ENCODE measurements around the gene PLEKHA7. TPM values are rescaled to one million over a fixed set of nuclear protein-coding genes. Genes with fewer than 3 reads are reported as not detected.

PLEKHA7 gene
- total RNA-seq, 6 experiments from 2014 or later: 12.7 to 26.7 (median 21.5) TPM

- WGBS (ENCODE audit: insufficient coverage, low coverage, low lambda C conversion rate, missing lambda C conversion rate): 89% methylated on average over 2 of the region's 2 CpGs
- Histone ChIP-seq H3K27me3 (no peaks in the 10 kb centered on the region), H3K4me3 (no peak overlapping the region), H3K27ac (no peak overlapping the region), H3K4me1 (peaks cover 0 to 22% (median 9%) of the 10 kb centered on the region in 4 donors), H3K9me3 (no peaks in the 10 kb centered on the region), H3K36me3 (no peaks in the 10 kb centered on the region)
- intact Hi-C loops (cut with DNase I): no loop called here
- ATAC-seq: no peak
- TF ChIP-seq POLR2A (IDR thresholded peaks at IDR 0.05) (no peak), CTCF (IDR thresholded peaks at IDR 0.05) (no peak)
- DNase-seq: no peak
These were observed 242.1 kb downstream of the PLEKHA7 start for GRCh38 chr11:16772141-16772512.

- no peak overlapping the region for H3K4me3 ChIP-seq
- no peaks in the 10 kb centered on the region for H3K27me3 ChIP-seq
- TF ChIP-seq CTCF (IDR thresholded peaks at IDR 0.05): no peak
- TF ChIP-seq POLR2A (IDR thresholded peaks at IDR 0.05): no peak
- intact Hi-C loops (cut with DNase I): no loop called here
- no peak for DNase-seq
- no peak overlapping the region for H3K27ac ChIP-seq
- H3K36me3 ChIP-seq: no peaks in the 10 kb centered on the region
- H3K4me1 ChIP-seq: peaks cover 0 to 22% (median 9%) of the 10 kb centered on the region in 4 donors
- 93% methylated on average over 5 of the region's 12 CpGs for WGBS (ENCODE audit: insufficient coverage, low coverage, low lambda C conversion rate, missing lambda C conversion rate)
- H3K9me3 ChIP-seq: no peaks in the 10 kb centered on the region
- no peak for ATAC-seq
These were observed 242.7 kb downstream of the PLEKHA7 start for GRCh38 chr11:16771350-16772140.

GRCh38 chr11:16770016-16770415, 244.2 kb downstream of the PLEKHA7 start:
- H3K27ac ChIP-seq: no peak overlapping the region
- 100% methylated on average over 2 of the region's 11 CpGs for WGBS (ENCODE audit: insufficient coverage, low coverage, low lambda C conversion rate, missing lambda C conversion rate)
- no peak overlapping the region for H3K4me3 ChIP-seq
- H3K9me3 ChIP-seq: no peaks in the 10 kb centered on the region
- intact Hi-C loops (cut with DNase I): no loop called here
- no peak for TF ChIP-seq CTCF (IDR thresholded peaks at IDR 0.05)
- no peak for TF ChIP-seq POLR2A (IDR thresholded peaks at IDR 0.05)
- no peak for ATAC-seq
- peaks cover 0 to 13% (median 4%) of the 10 kb centered on the region in 4 donors for H3K4me1 ChIP-seq
- DNase-seq: no peak
- no peaks in the 10 kb centered on the region for H3K27me3 ChIP-seq
- no peaks in the 10 kb centered on the region for H3K36me3 ChIP-seq

GRCh38 chr11:16769386-16769785, 244.8 kb downstream of the PLEKHA7 start:
- 100% methylated on average over 2 of the region's 4 CpGs for WGBS (ENCODE audit: insufficient coverage, low coverage, low lambda C conversion rate, missing lambda C conversion rate)
- DNase-seq (no peak), ATAC-seq (no peak)
- H3K9me3 ChIP-seq: no peaks in the 10 kb centered on the region
- no peak for TF ChIP-seq CTCF (IDR thresholded peaks at IDR 0.05)
- TF ChIP-seq POLR2A (IDR thresholded peaks at IDR 0.05): no peak
- H3K36me3 ChIP-seq: no peaks in the 10 kb centered on the region
- peaks cover 0 to 7% (median 1%) of the 10 kb centered on the region in 4 donors for H3K4me1 ChIP-seq
- intact Hi-C loops (cut with DNase I): no loop called here
- no peak overlapping the region for H3K4me3 ChIP-seq
- H3K27me3 ChIP-seq: no peaks in the 10 kb centered on the region
- no peak overlapping the region for H3K27ac ChIP-seq

Measured in right lobe of liver (tissue), 6 donors.